ENCODE data around the gene ZNF554.

GRCh38 chr19:2779121-2779740 lies 40.4 kb upstream of the ZNF554 start:
- TF ChIP-seq, protein P1, sequence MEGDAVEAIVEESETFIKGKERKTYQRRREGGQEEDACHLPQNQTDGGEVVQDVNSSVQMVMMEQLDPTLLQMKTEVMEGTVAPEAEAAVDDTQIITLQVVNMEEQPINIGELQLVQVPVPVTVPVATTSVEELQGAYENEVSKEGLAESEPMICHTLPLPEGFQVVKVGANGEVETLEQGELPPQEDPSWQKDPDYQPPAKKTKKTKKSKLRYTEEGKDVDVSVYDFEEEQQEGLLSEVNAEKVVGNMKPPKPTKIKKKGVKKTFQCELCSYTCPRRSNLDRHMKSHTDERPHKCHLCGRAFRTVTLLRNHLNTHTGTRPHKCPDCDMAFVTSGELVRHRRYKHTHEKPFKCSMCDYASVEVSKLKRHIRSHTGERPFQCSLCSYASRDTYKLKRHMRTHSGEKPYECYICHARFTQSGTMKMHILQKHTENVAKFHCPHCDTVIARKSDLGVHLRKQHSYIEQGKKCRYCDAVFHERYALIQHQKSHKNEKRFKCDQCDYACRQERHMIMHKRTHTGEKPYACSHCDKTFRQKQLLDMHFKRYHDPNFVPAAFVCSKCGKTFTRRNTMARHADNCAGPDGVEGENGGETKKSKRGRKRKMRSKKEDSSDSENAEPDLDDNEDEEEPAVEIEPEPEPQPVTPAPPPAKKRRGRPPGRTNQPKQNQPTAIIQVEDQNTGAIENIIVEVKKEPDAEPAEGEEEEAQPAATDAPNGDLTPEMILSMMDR (IDR thresholded peaks at IDR 0.05) = no peak
- TF ChIP-seq EZH2 (IDR thresholded peaks at IDR 0.05) = no peak
- no peak for TF ChIP-seq EZH2phosphoT487 (IDR thresholded peaks at IDR 0.05)

All from neural progenitor cell (in vitro differentiated cells).